PFSK-1 (cell line): ENCODE measurements around the gene LCORL.

Experiments
- FOXP2 ChIP-seq: optimal IDR thresholded peaks from 2 replicates; pipeline ENCODE3; 2011; ENCODE audit warnings: borderline replicate concordance, control low read depth, inconsistent platforms; ENCODE audit not compliant: insufficient read depth; ENCODE audit errors: extremely low read length, extremely low read depth
- POLR2AphosphoS5 ChIP-seq: IDR thresholded peaks from 2 replicates; pipeline ENCODE4 v1.6.1; 2012; ENCODE audit warnings: low read depth, mild to moderate bottlenecking, control low read depth, low read length, moderate library complexity
- REST ChIP-seq, 2 experiments: IDR thresholded peaks; 2 replicates each; pipeline versions ENCODE4 v1.6.1 to v1.8.0; 2011 to 2012; ENCODE audit warnings: low read depth in 2 of 2, low read length in 2 of 2, control low read depth in 1 of 2, inconsistent platforms in 1 of 2, mild to moderate bottlenecking in 1 of 2, moderate library complexity in 1 of 2; ENCODE audit not compliant: insufficient read depth in 1 of 2
- SIN3A ChIP-seq: IDR thresholded peaks from 2 replicates; pipeline ENCODE4 v1.6.1; 2012; ENCODE audit warnings: mild to moderate bottlenecking, low read length, moderate library complexity, borderline replicate concordance; ENCODE audit not compliant: insufficient read depth
- TAF1 ChIP-seq: IDR thresholded peaks from 2 replicates; pipeline ENCODE4 v1.6.1; 2012; ENCODE audit warnings: low read length, control low read depth, borderline replicate concordance; ENCODE audit not compliant: insufficient read depth

The LCORL gene

GRCh38 chr4:17911608-17912007 lies 109.9 kb downstream of the LCORL start:
- TF ChIP-seq REST (IDR thresholded peaks at IDR 0.05; ENCODE audit: insufficient read depth in 1 of 2, low read depth in 2 of 2, low read length in 2 of 2): no peak
- no peak for TF ChIP-seq TAF1
- TF ChIP-seq FOXP2: no peak
- TF ChIP-seq POLR2AphosphoS5: no peak
- TF ChIP-seq SIN3A: no peak

- no peak for TF ChIP-seq REST (IDR thresholded peaks at IDR 0.05; ENCODE audit: insufficient read depth in 1 of 2, low read depth in 2 of 2, low read length in 2 of 2)
- no peak for TF ChIP-seq FOXP2
- no peak for TF ChIP-seq TAF1
- TF ChIP-seq POLR2AphosphoS5: no peak
- no peak for TF ChIP-seq SIN3A
Measured at GRCh38 chr4:17898553-17899055, 123.0 kb downstream of the LCORL start.

- TF ChIP-seq POLR2AphosphoS5 (no peak), TAF1 (no peak), REST (IDR thresholded peaks at IDR 0.05; ENCODE audit: insufficient read depth in 1 of 2, low read depth in 2 of 2, low read length in 2 of 2) (no peak), FOXP2 (no peak), SIN3A (no peak)
Measured at GRCh38 chr4:17895481-17895880, 126.1 kb downstream of the LCORL start.

DNA sequence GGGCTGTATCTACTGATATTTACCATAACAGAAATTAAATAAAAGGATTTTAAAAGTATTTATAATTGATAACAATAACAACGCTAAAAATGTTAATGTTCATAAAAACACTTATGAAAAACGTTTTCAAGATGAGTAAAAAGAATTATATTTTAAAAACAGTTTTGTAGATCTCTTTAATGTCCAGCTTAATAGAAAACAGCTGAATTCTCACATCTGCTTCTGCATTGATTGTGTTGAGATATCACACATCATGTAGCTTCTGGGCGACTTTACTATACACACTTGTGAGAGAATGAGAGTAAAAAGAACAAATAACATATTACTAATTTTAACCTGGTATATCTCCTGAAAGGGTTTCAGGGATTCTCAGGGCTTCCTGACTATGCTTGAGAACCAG lies 127.1 kb downstream of the LCORL start:
- TF ChIP-seq REST (IDR thresholded peaks at IDR 0.05; ENCODE audit: insufficient read depth in 1 of 2, low read depth in 2 of 2, low read length in 2 of 2): no peak
- no peak for TF ChIP-seq TAF1
- no peak for TF ChIP-seq POLR2AphosphoS5
- TF ChIP-seq FOXP2: no peak
- TF ChIP-seq SIN3A: no peak

DNA sequence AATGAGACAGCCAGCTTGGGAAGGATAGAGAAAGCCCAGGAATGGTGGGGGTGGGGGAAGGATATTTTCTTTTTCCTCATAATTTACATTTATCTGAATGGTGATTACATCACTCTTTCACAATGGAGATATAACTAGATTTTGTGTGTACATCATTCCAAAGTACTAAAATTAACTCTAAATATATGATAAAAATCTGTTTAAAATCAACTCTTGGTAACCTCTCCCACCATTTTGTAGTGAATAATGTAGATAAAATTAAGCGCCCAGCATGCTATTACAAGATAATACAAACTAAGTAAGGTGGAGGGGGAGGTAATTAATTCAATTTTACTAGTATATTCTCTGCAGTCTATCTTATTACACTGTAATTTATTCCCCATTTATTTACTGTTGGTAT lies 131.9 kb downstream of the LCORL start:
- TF ChIP-seq TAF1: no peak
- no peak for TF ChIP-seq REST (IDR thresholded peaks at IDR 0.05; ENCODE audit: insufficient read depth in 1 of 2, low read depth in 2 of 2, low read length in 2 of 2)
- no peak for TF ChIP-seq FOXP2
- no peak for TF ChIP-seq SIN3A
- TF ChIP-seq POLR2AphosphoS5: no peak
